Measurements from ENCODE around the gene FRMPD1. TPM values are rescaled to one million over a fixed set of nuclear protein-coding genes. Genes with fewer than 3 reads are reported as not detected.
"Not testable (repeated sequence)": the region's sequence is repeated elsewhere in the genome, so short reads cannot be mapped to it uniquely, and the experiment has no call there.

FRMPD1 gene
- total RNA-seq, 1 donor from 2014 or later, result not detected

GRCh38 chr9:37747271-37747753, 96.6 kb downstream of the FRMPD1 start:
- no peaks in the 10 kb centered on the region for H3K9me3 Mint-ChIP-seq
- H3K4me1 Mint-ChIP-seq, result peaks cover 2% of the 10 kb centered on the region
- no peak overlapping the region for H3K4me3 Mint-ChIP-seq
- intact Hi-C loops (cut with micrococcal nuclease), result loop anchor here (2.0 to 10.0 kb wide), 2 partner anchors 157 to 317 kb away; partner anchors contain the start of genes SHB and SLC25A51
- no peaks in the 10 kb centered on the region for H3K36me3 Mint-ChIP-seq (ENCODE audit: low read depth)
- no peaks in the 10 kb centered on the region for H3K27me3 Mint-ChIP-seq
- DNase-seq, result peak; percentile 88
- no peak overlapping the region for H3K27ac Mint-ChIP-seq

- intact Hi-C loops (cut with micrococcal nuclease), result loop anchor here (10.0 kb wide), 1 partner anchor 316 kb away; the partner anchor contains the start of gene SHB
Observed at GRCh38 chr9:37749129-37749528, 98.4 kb downstream of the FRMPD1 start.

GRCh38 chr9:37751186-37751585, 100.4 kb downstream of the FRMPD1 start:
- Mint-ChIP-seq H3K27ac (no peak overlapping the region), H3K36me3 (ENCODE audit: low read depth) (peaks cover 3% of the 10 kb centered on the region), H3K4me3 (no peak overlapping the region), H3K27me3 (no peaks in the 10 kb centered on the region), H3K9me3 (peaks cover 6% of the 10 kb centered on the region), H3K4me1 (peaks cover 23% of the 10 kb centered on the region)
- intact Hi-C loops (cut with micrococcal nuclease), result no loop called here
- no peak for DNase-seq

More at GRCh38 chr9:37749129-37749528, 98.4 kb downstream of the FRMPD1 start:
- H3K9me3 Mint-ChIP-seq, result peaks cover 6% of the 10 kb centered on the region
- H3K4me3 Mint-ChIP-seq, result no peak overlapping the region
- no peaks in the 10 kb centered on the region for H3K36me3 Mint-ChIP-seq (ENCODE audit: low read depth)
- H3K27ac Mint-ChIP-seq, result no peak overlapping the region
- peaks cover 10% of the 10 kb centered on the region for H3K4me1 Mint-ChIP-seq
- no peaks in the 10 kb centered on the region for H3K27me3 Mint-ChIP-seq
- DNase-seq, result no peak

- not testable (repeated sequence) for H3K27me3 Mint-ChIP-seq; H3K36me3 Mint-ChIP-seq (ENCODE audit: low read depth); H3K4me3 Mint-ChIP-seq; H3K27ac Mint-ChIP-seq; H3K9me3 Mint-ChIP-seq; DNase-seq
- peaks cover 23% of the 10 kb centered on the region for H3K4me1 Mint-ChIP-seq
- intact Hi-C loops (cut with micrococcal nuclease), result loop anchor here (2.0 kb wide), 2 partner anchors 49 to 151 kb away; partner anchors contain the start of gene DCAF10
Observed at GRCh38 chr9:37751704-37752103, 101.0 kb downstream of the FRMPD1 start.

- not testable (repeated sequence) for DNase-seq; H3K27me3 Mint-ChIP-seq; H3K4me3 Mint-ChIP-seq; H3K36me3 Mint-ChIP-seq (ENCODE audit: low read depth); H3K27ac Mint-ChIP-seq; H3K9me3 Mint-ChIP-seq
- peaks cover 22% of the 10 kb centered on the region for H3K4me1 Mint-ChIP-seq
- intact Hi-C loops (cut with micrococcal nuclease), result loop anchor here (2.0 kb wide), 2 partner anchors 49 to 151 kb away; partner anchors contain the start of gene DCAF10
Observed at GRCh38 chr9:37752112-37752511, 101.4 kb downstream of the FRMPD1 start.

- H3K4me3 Mint-ChIP-seq, result peak overlapping the region; percentile 99
- peaks cover 22% of the 10 kb centered on the region for H3K4me1 Mint-ChIP-seq
- DNase-seq, result peak; percentile 64
- intact Hi-C loops (cut with micrococcal nuclease), result loop anchor here (1.0 to 2.0 kb wide), 5 partner anchors 32 to 288 kb away; partner anchors contain the start of genes DCAF10, EXOSC3, TOMM5 and ZBTB5
- peaks cover 6% of the 10 kb centered on the region for H3K36me3 Mint-ChIP-seq (ENCODE audit: low read depth)
- H3K27me3 Mint-ChIP-seq, result no peaks in the 10 kb centered on the region
- H3K27ac Mint-ChIP-seq, result peak overlapping the region; percentile 97
- H3K9me3 Mint-ChIP-seq, result peaks cover 6% of the 10 kb centered on the region
Observed at GRCh38 chr9:37752642-37753488, 102.1 kb downstream of the FRMPD1 start.

- DNase-seq, result peak; percentile 92
- H3K27me3 Mint-ChIP-seq, result no peaks in the 10 kb centered on the region
- H3K27ac Mint-ChIP-seq, result peak within 1 kb of the TSS; percentile 97
- peak within 1 kb of the TSS; percentile 99 for H3K4me3 Mint-ChIP-seq
- H3K9me3 Mint-ChIP-seq, result peaks cover 6% of the 10 kb centered on the region
- H3K36me3 Mint-ChIP-seq (ENCODE audit: low read depth), result peaks cover 6% of the 10 kb centered on the region
- intact Hi-C loops (cut with micrococcal nuclease), result loop anchor here (1.0 to 2.0 kb wide), 5 partner anchors 32 to 288 kb away; partner anchors contain the start of genes DCAF10, EXOSC3, TOMM5 and ZBTB5
- peaks cover 22% of the 10 kb centered on the region for H3K4me1 Mint-ChIP-seq
Observed at GRCh38 chr9:37753489-37754190, 102.9 kb downstream of the FRMPD1 start, which contains the start of gene TRMT10B. Gene TRMT10B, plus strand, starts transcription at chr9:37753805. Its CDS starts 8,127 bp downstream, at chr9:37761932.

- no peak overlapping the region for H3K4me3 Mint-ChIP-seq
- no peaks in the 10 kb centered on the region for H3K27me3 Mint-ChIP-seq
- H3K27ac Mint-ChIP-seq, result no peak overlapping the region
- no peak for DNase-seq
- peaks cover 16% of the 10 kb centered on the region for H3K4me1 Mint-ChIP-seq
- intact Hi-C loops (cut with micrococcal nuclease), result no loop called here
- H3K9me3 Mint-ChIP-seq, result no peaks in the 10 kb centered on the region
- H3K36me3 Mint-ChIP-seq (ENCODE audit: low read depth), result peaks cover 10% of the 10 kb centered on the region
Observed at GRCh38 chr9:37758747-37759146, 108.0 kb downstream of the FRMPD1 start.

GRCh38 chr9:37760416-37761161, 109.8 kb downstream of the FRMPD1 start:
- no peak overlapping the region for H3K4me3 Mint-ChIP-seq
- H3K9me3 Mint-ChIP-seq, result no peaks in the 10 kb centered on the region
- no peak for DNase-seq
- no peak overlapping the region for H3K27ac Mint-ChIP-seq
- intact Hi-C loops (cut with micrococcal nuclease), result no loop called here
- H3K36me3 Mint-ChIP-seq (ENCODE audit: low read depth), result peaks cover 22% of the 10 kb centered on the region
- H3K27me3 Mint-ChIP-seq, result no peaks in the 10 kb centered on the region
- H3K4me1 Mint-ChIP-seq, result peaks cover under 1% of the 10 kb centered on the region

GRCh38 chr9:37761511-37761910, 110.8 kb downstream of the FRMPD1 start:
- no peaks in the 10 kb centered on the region for H3K4me1 Mint-ChIP-seq
- peaks cover 28% of the 10 kb centered on the region for H3K36me3 Mint-ChIP-seq (ENCODE audit: low read depth)
- H3K4me3 Mint-ChIP-seq, result no peak overlapping the region
- H3K27ac Mint-ChIP-seq, result no peak overlapping the region
- intact Hi-C loops (cut with micrococcal nuclease), result no loop called here
- H3K9me3 Mint-ChIP-seq, result no peaks in the 10 kb centered on the region
- no peak for DNase-seq
- no peaks in the 10 kb centered on the region for H3K27me3 Mint-ChIP-seq

GRCh38 chr9:37765263-37765662, 114.5 kb downstream of the FRMPD1 start:
- H3K9me3 Mint-ChIP-seq; H3K27ac Mint-ChIP-seq; DNase-seq; H3K4me3 Mint-ChIP-seq; H3K27me3 Mint-ChIP-seq; H3K4me1 Mint-ChIP-seq; intact Hi-C loops (cut with micrococcal nuclease): not testable (repeated sequence)
- peaks cover 41% of the 10 kb centered on the region for H3K36me3 Mint-ChIP-seq (ENCODE audit: low read depth)

- H3K27ac Mint-ChIP-seq, result peak overlapping the region; percentile 52
- no peak for DNase-seq
- H3K4me1 Mint-ChIP-seq, result no peaks in the 10 kb centered on the region
- intact Hi-C loops (cut with micrococcal nuclease), result no loop called here
- peaks cover 52% of the 10 kb centered on the region for H3K36me3 Mint-ChIP-seq (ENCODE audit: low read depth)
- H3K27me3 Mint-ChIP-seq, result no peaks in the 10 kb centered on the region
- no peak overlapping the region for H3K4me3 Mint-ChIP-seq
- H3K9me3 Mint-ChIP-seq, result no peaks in the 10 kb centered on the region
Observed at GRCh38 chr9:37769306-37769705, 118.6 kb downstream of the FRMPD1 start.

- no peak overlapping the region for H3K27ac Mint-ChIP-seq
- H3K4me3 Mint-ChIP-seq, result no peak overlapping the region
- H3K4me1 Mint-ChIP-seq, result no peaks in the 10 kb centered on the region
- DNase-seq, result no peak
- no peaks in the 10 kb centered on the region for H3K27me3 Mint-ChIP-seq
- no peaks in the 10 kb centered on the region for H3K9me3 Mint-ChIP-seq
- H3K36me3 Mint-ChIP-seq (ENCODE audit: low read depth), result peaks cover 54% of the 10 kb centered on the region
- intact Hi-C loops (cut with micrococcal nuclease), result no loop called here
Observed at GRCh38 chr9:37769995-37770394, 119.2 kb downstream of the FRMPD1 start.
